Breast epithelium (tissue), 3 donors: ENCODE results near the gene FBXO31.

Experiments
- POLR2A ChIP-seq: fragments of 450-650 bp; IDR thresholded peaks from one replicate; pipeline ENCODE4 v1.6.1; 2016; ENCODE audit warnings: antibody characterized with exemption, mild to moderate bottlenecking, moderate library complexity
- TF ChIP-seq, protein P1 (sequence below), 3 donors: fragments of 450-650 bp; IDR thresholded peaks; one replicate each; pipeline ENCODE4 v1.5.1; 2016 to 2017; ENCODE audit warnings: antibody characterized with exemption in 3 of 3, mild to moderate bottlenecking in 3 of 3, moderate library complexity in 3 of 3

DNA sequence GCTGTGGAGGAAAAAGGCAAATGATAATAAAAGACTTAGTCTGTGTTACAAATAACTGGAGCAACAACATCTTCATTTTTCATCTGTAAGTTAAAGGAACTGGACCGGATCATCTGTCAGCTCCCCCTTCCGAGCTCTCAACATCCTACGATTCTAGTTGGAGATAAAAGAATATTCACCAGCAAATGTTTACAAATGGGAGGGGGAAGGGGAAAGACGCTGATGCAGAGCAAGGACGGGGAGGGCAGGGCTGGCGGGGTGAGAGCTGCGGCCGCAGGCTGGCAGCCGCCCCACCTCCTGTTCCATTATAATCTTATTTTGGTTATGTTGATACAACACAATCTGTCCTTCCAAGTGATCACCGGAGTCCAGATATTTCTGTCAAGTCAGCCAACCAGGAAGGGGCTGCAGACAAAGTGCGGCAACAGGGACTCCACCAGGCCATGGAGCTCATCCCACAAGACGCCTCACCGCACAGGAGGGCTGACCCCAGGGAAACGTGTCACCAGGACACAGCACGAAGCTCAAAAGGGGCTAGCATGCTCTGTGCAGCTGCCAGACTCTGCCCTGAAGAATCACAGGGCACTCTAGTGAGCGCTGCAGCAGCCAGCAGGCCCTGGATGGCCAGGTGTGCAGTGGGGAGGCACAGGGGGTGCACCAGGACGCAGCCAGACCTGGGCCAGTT, 19.7 kb downstream of the FBXO31 start:
- TF ChIP-seq, protein P1, sequence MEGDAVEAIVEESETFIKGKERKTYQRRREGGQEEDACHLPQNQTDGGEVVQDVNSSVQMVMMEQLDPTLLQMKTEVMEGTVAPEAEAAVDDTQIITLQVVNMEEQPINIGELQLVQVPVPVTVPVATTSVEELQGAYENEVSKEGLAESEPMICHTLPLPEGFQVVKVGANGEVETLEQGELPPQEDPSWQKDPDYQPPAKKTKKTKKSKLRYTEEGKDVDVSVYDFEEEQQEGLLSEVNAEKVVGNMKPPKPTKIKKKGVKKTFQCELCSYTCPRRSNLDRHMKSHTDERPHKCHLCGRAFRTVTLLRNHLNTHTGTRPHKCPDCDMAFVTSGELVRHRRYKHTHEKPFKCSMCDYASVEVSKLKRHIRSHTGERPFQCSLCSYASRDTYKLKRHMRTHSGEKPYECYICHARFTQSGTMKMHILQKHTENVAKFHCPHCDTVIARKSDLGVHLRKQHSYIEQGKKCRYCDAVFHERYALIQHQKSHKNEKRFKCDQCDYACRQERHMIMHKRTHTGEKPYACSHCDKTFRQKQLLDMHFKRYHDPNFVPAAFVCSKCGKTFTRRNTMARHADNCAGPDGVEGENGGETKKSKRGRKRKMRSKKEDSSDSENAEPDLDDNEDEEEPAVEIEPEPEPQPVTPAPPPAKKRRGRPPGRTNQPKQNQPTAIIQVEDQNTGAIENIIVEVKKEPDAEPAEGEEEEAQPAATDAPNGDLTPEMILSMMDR (IDR thresholded peaks at IDR 0.05): no peak
- no peak for TF ChIP-seq POLR2A
